WTC11 (cell line): ENCODE data around the gene SELENOI.
"Not testable (repeated sequence)": the region's sequence is repeated elsewhere in the genome, so short reads cannot be mapped to it uniquely, and the experiment has no call there.

Experiments
- ATF2 ChIP-seq: sonication (generic); formaldehyde crosslinking; IDR thresholded peaks from 2 replicates; pipeline ENCODE4 v1.8.1; 2022; ENCODE audit warnings: low read depth, missing genetic modification reagents, borderline replicate concordance
- ATF6 ChIP-seq: sonication (generic); formaldehyde crosslinking; IDR thresholded peaks from 2 replicates; pipeline ENCODE4 v1.8.1; 2023; ENCODE audit warnings: mild to moderate bottlenecking, missing genetic modification reagents
- CTCF ChIP-seq: fragments of 200-600 bp; IDR thresholded peaks from 2 replicates; pipeline ENCODE4 v1.8.0; 2022; ENCODE audit warnings: antibody characterized with exemption
- ESRRA ChIP-seq: sonication (generic); formaldehyde crosslinking; IDR thresholded peaks from 2 replicates; pipeline ENCODE4 v1.8.1; 2022; ENCODE audit warnings: mild to moderate bottlenecking, missing genetic modification reagents, borderline replicate concordance
- GABPB1 ChIP-seq: sonication (generic); formaldehyde crosslinking; IDR thresholded peaks from 2 replicates; pipeline ENCODE4 v1.8.1; 2023; ENCODE audit warnings: mild to moderate bottlenecking, missing genetic modification reagents
- MAX ChIP-seq: sonication (generic); formaldehyde crosslinking; IDR thresholded peaks from 2 replicates; pipeline ENCODE4 v1.8.0; 2022; ENCODE audit warnings: mild to moderate bottlenecking, missing genetic modification reagents
- SOX15 ChIP-seq: fragments of 250-450 bp; sonication (Bioruptor Pico); IDR thresholded peaks from 2 replicates; pipeline ENCODE4 v1.9.0; 2021; ENCODE audit warnings: mild to moderate bottlenecking
- TEAD4 ChIP-seq: sonication (generic); formaldehyde crosslinking; IDR thresholded peaks from 2 replicates; pipeline ENCODE4 v1.8.0; 2022; ENCODE audit warnings: mild to moderate bottlenecking, missing genetic modification reagents
- USF1 ChIP-seq: sonication (generic); formaldehyde crosslinking; IDR thresholded peaks from 2 replicates; pipeline ENCODE4 v1.8.0; 2022; ENCODE audit warnings: mild to moderate bottlenecking, missing genetic modification reagents
- ZBTB21 ChIP-seq: sonication (generic); formaldehyde crosslinking; IDR thresholded peaks from 2 replicates; pipeline ENCODE4 v1.8.1; 2023; ENCODE audit warnings: mild to moderate bottlenecking, missing genetic modification reagents, borderline replicate concordance
- ZNF232 ChIP-seq: sonication (generic); formaldehyde crosslinking; IDR thresholded peaks from 2 replicates; pipeline ENCODE4 v1.8.0; 2022; ENCODE audit warnings: mild to moderate bottlenecking, missing genetic modification reagents
- ZNF423 ChIP-seq: fragments of 250-450 bp; sonication (Bioruptor Pico); IDR thresholded peaks from 2 replicates; pipeline ENCODE4 v2.1.2; 2022; ENCODE audit warnings: mild to moderate bottlenecking, moderate library complexity

GRCh38 chr2:26370909-26371308, 25.0 kb downstream of the SELENOI start:
- not testable (repeated sequence) for TF ChIP-seq CTCF; ESRRA (CRISPR knock-in tag); MAX (CRISPR knock-in tag); SOX15; ZBTB21 (CRISPR knock-in tag); GABPB1; ZNF423 (CRISPR knock-in tag); TEAD4 (CRISPR knock-in tag); ATF6 (CRISPR knock-in tag); ZNF232 (CRISPR knock-in tag); ATF2 (CRISPR knock-in tag); USF1 (CRISPR knock-in tag)
